ENCODE results near the gene TYW1B.
"Not testable (repeated sequence)": the region's sequence is repeated elsewhere in the genome, so short reads cannot be mapped to it uniquely, and the experiment has no call there.

TYW1B gene

GRCh38 chr7:72676086-72676690, 151.8 kb downstream of the TYW1B start:
- H3K4me3 ChIP-seq; H3K27me3 ChIP-seq (ENCODE audit: low read depth); in situ Hi-C loops (cut with MboI; ENCODE audit: low sequenced_read_pairs); H3K36me3 ChIP-seq (replicated peaks); H3K4me1 ChIP-seq; H3K9me3 ChIP-seq; DNase-seq (ENCODE audit: low spot score in 2 of 2): not testable (repeated sequence)

- H3K36me3 ChIP-seq (replicated peaks); DNase-seq (ENCODE audit: low spot score in 2 of 2); in situ Hi-C loops (cut with MboI; ENCODE audit: low sequenced_read_pairs); H3K4me1 ChIP-seq; H3K27me3 ChIP-seq (ENCODE audit: low read depth); H3K9me3 ChIP-seq; H3K4me3 ChIP-seq: not testable (repeated sequence)
Measured at GRCh38 chr7:72675686-72676085, 152.3 kb downstream of the TYW1B start.

GRCh38 chr7:72674394-72674793, 153.6 kb downstream of the TYW1B start:
- H3K4me1 ChIP-seq = no peaks in the 10 kb centered on the region
- H3K4me3 ChIP-seq = no peak overlapping the region
- no peak for DNase-seq (ENCODE audit: low spot score in 2 of 2)
- no peaks in the 10 kb centered on the region for H3K27me3 ChIP-seq (ENCODE audit: low read depth)
- in situ Hi-C loops (cut with MboI; ENCODE audit: low sequenced_read_pairs) = no loop called here
- no peaks in the 10 kb centered on the region for H3K9me3 ChIP-seq
- no peaks in the 10 kb centered on the region for H3K36me3 ChIP-seq (replicated peaks)

GRCh38 chr7:72670850-72671249, 157.2 kb downstream of the TYW1B start:
- H3K27me3 ChIP-seq (ENCODE audit: low read depth); H3K4me3 ChIP-seq; H3K9me3 ChIP-seq; in situ Hi-C loops (cut with MboI; ENCODE audit: low sequenced_read_pairs); H3K36me3 ChIP-seq (replicated peaks); H3K4me1 ChIP-seq; DNase-seq (ENCODE audit: low spot score in 2 of 2): not testable (repeated sequence)

GRCh38 chr7:72668435-72668834, 159.6 kb downstream of the TYW1B start:
- DNase-seq (ENCODE audit: low spot score in 2 of 2); in situ Hi-C loops (cut with MboI; ENCODE audit: low sequenced_read_pairs); H3K9me3 ChIP-seq: not testable (repeated sequence)

GRCh38 chr7:72667049-72667448, 161.0 kb downstream of the TYW1B start:
- H3K9me3 ChIP-seq; H3K27me3 ChIP-seq (ENCODE audit: low read depth); H3K36me3 ChIP-seq (replicated peaks); H3K4me1 ChIP-seq; H3K4me3 ChIP-seq; DNase-seq (ENCODE audit: low spot score in 2 of 2); in situ Hi-C loops (cut with MboI; ENCODE audit: low sequenced_read_pairs): not testable (repeated sequence)

More at GRCh38 chr7:72668435-72668834, 159.6 kb downstream of the TYW1B start:
- H3K4me1 ChIP-seq; H3K4me3 ChIP-seq; H3K27me3 ChIP-seq (ENCODE audit: low read depth); H3K36me3 ChIP-seq (replicated peaks): not testable (repeated sequence)

DNA sequence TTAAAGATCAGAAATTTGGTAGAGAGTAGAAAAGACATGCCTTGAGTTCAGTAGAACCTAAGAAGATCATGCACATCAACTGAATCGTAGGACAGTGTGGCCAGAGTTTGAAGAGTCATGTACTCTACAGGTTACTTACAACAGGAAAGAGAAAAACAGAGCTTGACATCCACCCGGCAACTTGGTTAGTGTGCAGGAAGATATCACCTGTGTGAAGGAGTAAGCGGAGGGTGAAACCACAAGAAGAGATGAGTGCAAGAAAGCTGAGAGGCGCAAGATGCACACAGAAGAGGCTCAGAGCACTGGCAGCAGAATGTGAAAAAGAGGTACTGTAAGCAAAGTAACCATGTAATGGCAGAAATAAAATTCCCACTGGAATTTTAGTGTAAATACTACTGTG, 179.4 kb downstream of the TYW1B start:
- in situ Hi-C loops (cut with MboI; ENCODE audit: low sequenced_read_pairs); H3K4me1 ChIP-seq; H3K36me3 ChIP-seq (replicated peaks); H3K27me3 ChIP-seq (ENCODE audit: low read depth); DNase-seq (ENCODE audit: low spot score in 2 of 2); H3K9me3 ChIP-seq; H3K4me3 ChIP-seq: not testable (repeated sequence)

DNA sequence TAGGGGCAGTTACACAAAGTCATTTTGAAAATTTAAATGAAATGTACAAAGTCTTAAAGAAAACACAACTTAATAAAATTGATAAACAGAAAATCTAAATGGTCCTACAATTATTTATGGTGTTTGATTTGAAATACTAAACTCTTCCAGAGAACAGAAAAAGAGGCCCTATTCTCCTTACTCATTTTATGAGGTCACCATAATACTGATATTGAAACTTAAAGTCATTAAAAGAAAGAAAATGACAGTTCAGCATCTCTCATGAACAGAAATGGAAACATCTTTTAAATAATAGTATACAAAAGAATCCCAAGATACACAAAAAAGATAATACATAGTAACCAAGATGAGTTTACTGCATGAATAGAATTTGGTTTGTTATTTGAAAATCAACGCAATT, 184.3 kb downstream of the TYW1B start:
- H3K36me3 ChIP-seq (replicated peaks); in situ Hi-C loops (cut with MboI; ENCODE audit: low sequenced_read_pairs); H3K27me3 ChIP-seq (ENCODE audit: low read depth): not testable (repeated sequence)

GRCh38 chr7:72641485-72642248, 186.3 kb downstream of the TYW1B start:
- peak in 1 of 2 experiments; percentile 92 for DNase-seq (ENCODE audit: low spot score in 2 of 2)
- H3K4me3 ChIP-seq; H3K27me3 ChIP-seq (ENCODE audit: low read depth); H3K36me3 ChIP-seq (replicated peaks); in situ Hi-C loops (cut with MboI; ENCODE audit: low sequenced_read_pairs); H3K4me1 ChIP-seq; H3K9me3 ChIP-seq: not testable (repeated sequence)

More for the DNA sequence above, 184.3 kb downstream of the TYW1B start:
- DNase-seq (ENCODE audit: low spot score in 2 of 2); H3K4me1 ChIP-seq; H3K9me3 ChIP-seq; H3K4me3 ChIP-seq: not testable (repeated sequence)

DNA sequence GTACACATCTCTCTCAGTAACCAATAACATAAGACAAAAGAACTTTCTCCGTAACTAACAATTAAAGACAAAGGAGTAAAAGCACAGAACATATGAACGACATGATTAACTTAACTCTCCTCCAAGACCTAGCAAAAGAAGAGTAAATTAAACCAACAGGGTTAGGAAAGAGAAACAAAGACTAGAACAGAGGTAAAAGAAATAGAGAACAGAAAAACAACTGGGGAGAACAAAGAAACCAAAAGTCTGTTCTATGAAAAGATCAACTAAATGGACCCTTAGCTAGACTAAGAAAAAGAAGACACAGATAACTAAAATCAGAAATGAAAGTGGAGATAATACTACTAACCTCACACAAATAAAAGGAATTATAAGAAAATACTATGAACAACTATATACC, 187.3 kb downstream of the TYW1B start:
- not testable (repeated sequence) for H3K27me3 ChIP-seq (ENCODE audit: low read depth)

GRCh38 chr7:72635273-72635908, 192.6 kb downstream of the TYW1B start:
- DNase-seq (ENCODE audit: low spot score in 2 of 2); in situ Hi-C loops (cut with MboI; ENCODE audit: low sequenced_read_pairs); H3K4me1 ChIP-seq; H3K4me3 ChIP-seq; H3K9me3 ChIP-seq; H3K27me3 ChIP-seq (ENCODE audit: low read depth); H3K36me3 ChIP-seq (replicated peaks): not testable (repeated sequence)

More for the DNA sequence above, 187.3 kb downstream of the TYW1B start:
- in situ Hi-C loops (cut with MboI; ENCODE audit: low sequenced_read_pairs); H3K9me3 ChIP-seq; H3K4me1 ChIP-seq; H3K36me3 ChIP-seq (replicated peaks); H3K4me3 ChIP-seq; DNase-seq (ENCODE audit: low spot score in 2 of 2): not testable (repeated sequence)

DNA sequence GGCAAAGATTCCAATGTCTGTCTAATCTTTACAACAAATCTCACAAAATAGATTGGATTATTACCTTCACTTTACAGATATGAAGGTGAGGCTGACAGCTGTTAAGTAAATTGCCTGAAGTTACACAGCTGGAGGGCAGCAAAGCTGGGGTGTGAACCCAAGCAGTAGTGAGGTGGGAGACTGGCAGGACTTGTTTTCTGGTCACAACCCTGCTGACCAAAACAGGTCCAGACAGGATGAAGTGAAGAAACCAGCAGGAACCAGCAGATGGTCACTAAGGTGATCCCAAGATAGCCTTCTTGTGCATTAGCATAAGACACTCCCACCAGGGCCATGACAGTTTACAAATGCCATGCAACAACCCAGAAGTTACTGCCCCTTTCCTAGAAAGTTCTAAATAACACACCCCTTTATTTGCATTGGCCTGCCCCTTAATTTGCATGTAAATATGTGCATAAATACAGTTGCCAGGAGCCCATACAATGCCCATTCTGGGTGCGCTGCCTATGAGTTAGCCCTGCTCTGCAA, 195.2 kb downstream of the TYW1B start:
- in situ Hi-C loops (cut with MboI; ENCODE audit: low sequenced_read_pairs); H3K9me3 ChIP-seq: not testable (repeated sequence)

GRCh38 chr7:72628375-72628774, 199.6 kb downstream of the TYW1B start:
- H3K4me3 ChIP-seq; H3K36me3 ChIP-seq (replicated peaks); H3K9me3 ChIP-seq; DNase-seq (ENCODE audit: low spot score in 2 of 2); H3K4me1 ChIP-seq; H3K27me3 ChIP-seq (ENCODE audit: low read depth); in situ Hi-C loops (cut with MboI; ENCODE audit: low sequenced_read_pairs): not testable (repeated sequence)

More for the DNA sequence above, 195.2 kb downstream of the TYW1B start:
- H3K4me1 ChIP-seq; H3K36me3 ChIP-seq (replicated peaks); H3K27me3 ChIP-seq (ENCODE audit: low read depth); H3K4me3 ChIP-seq: not testable (repeated sequence)
- peak; percentile 6 to 52 for DNase-seq (ENCODE audit: low spot score in 2 of 2)

- DNase-seq (ENCODE audit: low spot score in 2 of 2); H3K4me3 ChIP-seq; H3K36me3 ChIP-seq (replicated peaks); in situ Hi-C loops (cut with MboI; ENCODE audit: low sequenced_read_pairs); H3K27me3 ChIP-seq (ENCODE audit: low read depth); H3K4me1 ChIP-seq; H3K9me3 ChIP-seq: not testable (repeated sequence)
Measured at GRCh38 chr7:72626428-72627011, 201.5 kb downstream of the TYW1B start.
